Right lobe of liver (tissue), 6 donors: ENCODE data around the gene RIMS1. TPM values are rescaled to one million over a fixed set of nuclear protein-coding genes. Genes with fewer than 3 reads are reported as not detected.

Experiments
- ATAC-seq, 4 donors: fragments of 200-7000 bp; cut with Tn5 transposase; one replicate each; pipeline ENCODE4 v1.9.1; 2020; ENCODE audit warnings: mild to moderate bottlenecking in 4 of 4, moderate library complexity in 4 of 4
- DNase-seq, 3 donors: peaks; one replicate each; pipeline ENCODE4 v3.0.0-alpha.2; 2020
- H3K27ac ChIP-seq, 3 donors: fragments of 200-600 bp; one replicate each; pipeline ENCODE4 v1.8.0; 2022
- H3K27me3 ChIP-seq, 2 donors: fragments of 200-600 bp; one replicate each; pipeline ENCODE4 v1.8.0; 2022
- H3K36me3 ChIP-seq, 4 donors: fragments of 200-600 bp; sonication (generic) in 1 of 4; one replicate each; pipeline versions ENCODE4 v1.5.1 to v1.8.0; 2017 to 2022; ENCODE audit warnings: control low read depth in 1 of 4
- H3K4me1 ChIP-seq, 4 donors: fragments of 200-600 bp; sonication (generic) in 1 of 4; one replicate each; pipeline versions ENCODE4 v1.5.1 to v1.8.0; 2017 to 2022; ENCODE audit warnings: control low read depth in 1 of 4
- H3K4me3 ChIP-seq, 3 donors: fragments of 200-600 bp; one replicate each; pipeline ENCODE4 v1.8.0; 2022
- H3K9me3 ChIP-seq, 4 donors: fragments of 200-600 bp; sonication (generic) in 1 of 4; one replicate each; pipeline versions ENCODE4 v1.5.1 to v1.8.0; 2017 to 2022; ENCODE audit warnings: control low read depth in 1 of 4
- POLR2A ChIP-seq: fragments of 450-650 bp; IDR thresholded peaks from one replicate; pipeline ENCODE4 v1.6.1; 2017; ENCODE audit warnings: antibody characterized with exemption, mild to moderate bottlenecking
- WGBS: methylation state at CpG from one replicate; pipeline ENCODE4 v1.1.6; 2018; ENCODE audit warnings: low coverage, low lambda C conversion rate; ENCODE audit not compliant: insufficient coverage; ENCODE audit errors: missing lambda C conversion rate; 5-methylcytosine and 5-hydroxymethylcytosine counted together
- intact Hi-C, 2 donors: fragments of 100-400 bp; cut with DNase I; formaldehyde crosslinking; loops; one replicate each; pipeline versions ENCODE4 v1.11.2 to v1.14.1; 2022
- total RNA-seq, 6 experiments: library from RNA; depleted of rRNA in 2 of 6; stranded (reverse); fragments of >200 nt in 2 of 6; fragmentation: NEBNext Ultra II Directional in 3 of 6; extraction: Animal tissue kit (Norgen Biotek cat#: 25700) in 3 of 6; gene quantifications; one replicate each; pipeline versions ENCODE4 v1.1.0 to v1.2.4, GENCODE V29; 2016 to 2023
- TF ChIP-seq, protein P1 (sequence below), 4 donors: fragments of 200-600 bp in 3 of 4; fragments of 450-650 bp in 1 of 4; IDR thresholded peaks; one replicate each; pipeline versions ENCODE4 v1.5.1 to v1.8.0; 2016 to 2022; ENCODE audit warnings: antibody characterized with exemption in 4 of 4, mild to moderate bottlenecking in 2 of 4
- donor health status: DM: no; HTN: yes; CAD: no.
- donor health status: DM: no; HTN: no; CAD: no.
- donor health status: DM: no; HTN: no; CAD: no.
- donor health status: DM: no; HTN: yes; CAD: no.
- donor health status: DM: no; HTN: yes; CAD: no.

RIMS1 gene
- total RNA-seq, 6 experiments from 2014 or later = 0.09 to 0.69 TPM; not detected in 4

DNA sequence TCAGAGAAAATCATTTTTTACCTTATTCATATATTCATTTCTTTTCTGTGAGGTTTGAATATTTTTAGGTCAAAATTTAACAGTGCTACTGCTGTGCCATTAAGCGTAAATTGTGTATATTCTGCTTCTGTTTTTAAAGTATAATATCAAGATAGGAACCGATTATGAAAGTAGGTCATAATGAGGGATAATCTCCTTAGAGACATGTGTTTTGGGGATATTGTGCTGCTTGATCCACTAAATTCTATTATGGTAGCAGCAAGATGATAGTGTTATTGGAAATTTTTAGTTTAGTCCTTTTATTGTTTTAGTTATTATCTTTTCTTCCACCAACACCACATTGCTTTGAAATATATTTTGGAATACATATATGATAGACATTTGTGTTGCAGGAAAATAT, 244.0 kb downstream of the RIMS1 start:
- Histone ChIP-seq H3K4me1 (no peaks in the 10 kb centered on the region), H3K9me3 (no peaks in the 10 kb centered on the region), H3K27me3 (no peaks in the 10 kb centered on the region), H3K4me3 (no peak overlapping the region), H3K36me3 (no peaks in the 10 kb centered on the region), H3K27ac (no peak overlapping the region)
- no peak for ATAC-seq
- WGBS = 39% methylated on average over 2 of the region's 2 CpGs
- DNase-seq = no peak
- TF ChIP-seq POLR2A = no peak
- TF ChIP-seq, protein P1, sequence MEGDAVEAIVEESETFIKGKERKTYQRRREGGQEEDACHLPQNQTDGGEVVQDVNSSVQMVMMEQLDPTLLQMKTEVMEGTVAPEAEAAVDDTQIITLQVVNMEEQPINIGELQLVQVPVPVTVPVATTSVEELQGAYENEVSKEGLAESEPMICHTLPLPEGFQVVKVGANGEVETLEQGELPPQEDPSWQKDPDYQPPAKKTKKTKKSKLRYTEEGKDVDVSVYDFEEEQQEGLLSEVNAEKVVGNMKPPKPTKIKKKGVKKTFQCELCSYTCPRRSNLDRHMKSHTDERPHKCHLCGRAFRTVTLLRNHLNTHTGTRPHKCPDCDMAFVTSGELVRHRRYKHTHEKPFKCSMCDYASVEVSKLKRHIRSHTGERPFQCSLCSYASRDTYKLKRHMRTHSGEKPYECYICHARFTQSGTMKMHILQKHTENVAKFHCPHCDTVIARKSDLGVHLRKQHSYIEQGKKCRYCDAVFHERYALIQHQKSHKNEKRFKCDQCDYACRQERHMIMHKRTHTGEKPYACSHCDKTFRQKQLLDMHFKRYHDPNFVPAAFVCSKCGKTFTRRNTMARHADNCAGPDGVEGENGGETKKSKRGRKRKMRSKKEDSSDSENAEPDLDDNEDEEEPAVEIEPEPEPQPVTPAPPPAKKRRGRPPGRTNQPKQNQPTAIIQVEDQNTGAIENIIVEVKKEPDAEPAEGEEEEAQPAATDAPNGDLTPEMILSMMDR (IDR thresholded peaks at IDR 0.05) = no peak
- intact Hi-C loops = no loop called here

DNA sequence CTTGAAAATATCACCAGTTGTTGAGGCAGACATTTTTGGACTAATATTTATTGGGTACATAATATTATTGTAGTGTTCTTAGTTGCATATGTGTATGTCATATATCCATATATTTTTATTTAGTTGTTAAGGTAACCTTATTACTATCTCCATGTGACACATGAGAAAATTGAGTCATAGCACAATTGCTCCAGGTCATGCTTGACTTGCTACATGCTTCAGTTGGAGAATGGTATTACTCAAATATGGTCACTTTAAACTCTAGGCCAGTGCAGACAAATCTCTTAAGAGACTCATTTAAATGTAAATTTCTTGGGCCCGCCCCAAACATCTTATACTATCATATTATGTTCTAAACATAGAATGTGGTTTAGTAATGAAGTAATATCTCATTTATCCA, 246.1 kb downstream of the RIMS1 start:
- DNase-seq (no peak), ATAC-seq (no peak)
- WGBS = 23% methylated on average over 1 of the region's 1 CpG
- H3K9me3 ChIP-seq = no peaks in the 10 kb centered on the region
- H3K27me3 ChIP-seq = no peaks in the 10 kb centered on the region
- H3K4me3 ChIP-seq = no peak overlapping the region
- H3K4me1 ChIP-seq = no peaks in the 10 kb centered on the region
- H3K36me3 ChIP-seq = no peaks in the 10 kb centered on the region
- intact Hi-C loops = no loop called here
- no peak for TF ChIP-seq POLR2A
- TF ChIP-seq, protein P1 (IDR thresholded peaks at IDR 0.05) = no peak
- H3K27ac ChIP-seq = no peak overlapping the region

DNA sequence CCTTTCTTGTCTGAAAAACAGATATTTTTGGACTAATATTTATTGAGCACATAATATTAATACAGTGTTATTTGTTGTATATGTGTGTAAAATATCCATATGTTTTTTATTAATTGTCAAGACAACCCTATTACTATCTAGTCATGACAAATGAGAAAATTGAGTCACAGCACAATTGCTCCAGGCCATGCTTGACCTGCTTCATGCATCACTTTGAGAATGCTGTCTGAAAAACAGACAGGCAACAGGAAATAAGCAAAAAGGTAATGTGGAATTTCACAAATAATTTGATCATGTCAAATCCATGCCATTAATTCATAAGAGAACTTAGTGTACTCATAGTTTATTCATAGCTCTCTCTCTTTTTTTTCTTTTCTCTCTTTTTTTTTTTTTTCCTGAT, 246.5 kb downstream of the RIMS1 start:
- H3K4me1 ChIP-seq = no peaks in the 10 kb centered on the region
- H3K27ac ChIP-seq = no peak overlapping the region
- intact Hi-C loops = no loop called here
- no peak overlapping the region for H3K4me3 ChIP-seq
- ATAC-seq (no peak), DNase-seq (no peak)
- H3K36me3 ChIP-seq = no peaks in the 10 kb centered on the region
- no peaks in the 10 kb centered on the region for H3K27me3 ChIP-seq
- TF ChIP-seq POLR2A = no peak
- TF ChIP-seq, protein P1 (IDR thresholded peaks at IDR 0.05) = no peak
- no peaks in the 10 kb centered on the region for H3K9me3 ChIP-seq

DNA sequence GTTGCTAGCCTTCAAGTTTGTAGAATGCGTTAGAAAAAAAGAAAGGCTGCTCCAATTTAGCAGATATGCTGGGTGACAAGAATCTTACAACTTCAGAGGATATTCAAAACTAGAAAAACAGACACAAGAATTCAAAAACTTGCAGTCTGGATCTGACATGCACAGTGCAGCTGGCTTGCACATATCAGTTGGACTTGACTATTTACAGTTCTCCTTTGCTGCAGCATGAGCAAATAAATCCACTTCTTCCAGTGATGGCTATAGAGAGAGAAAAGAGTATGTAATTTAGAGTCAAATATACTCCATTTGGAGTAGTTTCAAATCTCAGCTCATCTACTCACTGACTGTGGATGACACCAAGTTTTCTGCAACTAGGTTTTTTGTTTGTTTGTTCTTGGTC, 247.0 kb downstream of the RIMS1 start:
- ATAC-seq (no peak), DNase-seq (no peak)
- Histone ChIP-seq H3K27me3 (no peaks in the 10 kb centered on the region), H3K4me1 (no peaks in the 10 kb centered on the region), H3K4me3 (no peak overlapping the region), H3K9me3 (no peaks in the 10 kb centered on the region), H3K36me3 (no peaks in the 10 kb centered on the region), H3K27ac (no peak overlapping the region)
- WGBS = 29% methylated on average over 1 of the region's 1 CpG
- intact Hi-C loops = no loop called here
- TF ChIP-seq, protein P1 (IDR thresholded peaks at IDR 0.05) = no peak
- TF ChIP-seq POLR2A = no peak

DNA sequence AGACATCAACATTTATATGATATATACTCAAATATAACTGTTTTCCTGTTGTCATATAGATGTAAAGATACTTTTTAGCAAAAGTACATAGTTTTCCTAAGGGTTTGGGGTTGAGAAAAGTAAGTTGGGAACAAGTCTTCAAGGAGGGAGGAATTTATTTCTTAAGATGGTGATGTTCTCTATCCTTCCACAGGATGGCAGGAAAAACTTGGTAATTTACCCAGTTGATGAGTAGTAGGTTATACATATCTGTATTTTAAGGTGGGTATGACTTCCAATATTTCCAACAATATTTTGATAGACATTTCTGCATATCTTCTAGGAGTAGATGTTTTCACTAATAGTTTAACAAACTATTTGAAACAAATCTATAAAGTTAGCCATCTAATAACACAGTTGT, 254.4 kb downstream of the RIMS1 start:
- Histone ChIP-seq H3K36me3 (no peaks in the 10 kb centered on the region), H3K27me3 (no peaks in the 10 kb centered on the region), H3K4me3 (no peak overlapping the region), H3K4me1 (no peaks in the 10 kb centered on the region), H3K27ac (no peak overlapping the region), H3K9me3 (no peaks in the 10 kb centered on the region)
- ATAC-seq (no peak), DNase-seq (no peak)
- intact Hi-C loops = no loop called here
- TF ChIP-seq, protein P1 (IDR thresholded peaks at IDR 0.05) = no peak
- no peak for TF ChIP-seq POLR2A
